ENCODE results near the gene ACSL4.
"Not testable (repeated sequence)": the region's sequence is repeated elsewhere in the genome, so short reads cannot be mapped to it uniquely, and the experiment has no call there.

Gene ACSL4

DNA sequence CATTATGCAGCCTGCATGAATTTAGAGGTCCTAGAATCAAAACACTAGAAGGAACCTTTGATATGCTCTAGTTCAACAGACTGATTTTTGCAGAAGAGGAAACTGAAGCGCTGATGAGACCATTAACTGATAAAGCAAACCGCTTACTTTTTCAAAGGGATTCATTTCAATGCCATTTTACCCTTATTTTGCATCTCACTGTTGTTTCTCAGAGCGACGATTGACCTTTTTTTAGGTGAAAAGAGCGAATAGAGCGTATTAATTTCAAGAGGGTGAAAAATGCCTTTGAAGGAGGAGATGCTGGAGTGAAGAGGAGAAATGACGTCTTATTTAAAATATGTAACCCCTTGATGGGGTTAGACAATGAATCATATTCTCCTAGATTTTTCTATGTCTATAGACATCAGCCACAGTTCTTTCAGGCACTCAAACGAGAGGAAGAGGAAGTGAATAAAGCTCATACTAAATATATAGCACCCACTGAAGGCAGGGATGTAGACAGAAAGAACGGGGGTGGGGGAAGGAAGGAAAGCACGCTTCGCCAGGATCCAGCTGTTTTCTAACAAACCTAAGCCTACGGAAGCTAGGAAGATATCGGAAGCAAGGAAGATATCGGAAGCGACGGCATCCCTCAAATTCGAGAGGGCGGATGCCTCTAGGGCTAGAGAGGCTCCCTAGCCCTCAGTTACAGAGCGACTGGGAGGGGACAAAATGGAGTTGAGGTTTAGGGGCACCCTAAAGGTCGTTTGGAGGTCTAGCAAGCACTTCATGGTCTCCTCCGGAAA, 848 bp downstream of the ACSL4 start:
- in situ Hi-C loops (cut with MboI; ENCODE audit: low sequenced_read_pairs): no loop called here

DNA sequence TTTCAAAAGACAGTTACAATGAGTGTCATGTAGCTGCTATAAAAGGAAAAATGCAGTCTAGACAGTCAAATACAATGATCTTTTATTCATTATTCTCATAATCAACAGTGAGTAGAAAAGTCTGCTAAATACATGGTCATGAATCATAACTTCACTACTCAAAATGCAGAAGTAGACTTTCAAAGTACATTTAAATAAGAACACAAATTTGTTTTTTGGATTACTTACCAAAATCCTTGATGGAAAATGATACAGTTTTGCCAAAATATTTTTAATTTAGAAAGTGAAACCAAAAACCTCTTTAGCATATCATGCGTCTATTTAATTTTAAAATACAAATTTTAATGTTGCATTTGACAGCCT, 4.9 kb downstream of the ACSL4 start:
- in situ Hi-C loops (cut with MboI; ENCODE audit: low sequenced_read_pairs): no loop called here

DNA sequence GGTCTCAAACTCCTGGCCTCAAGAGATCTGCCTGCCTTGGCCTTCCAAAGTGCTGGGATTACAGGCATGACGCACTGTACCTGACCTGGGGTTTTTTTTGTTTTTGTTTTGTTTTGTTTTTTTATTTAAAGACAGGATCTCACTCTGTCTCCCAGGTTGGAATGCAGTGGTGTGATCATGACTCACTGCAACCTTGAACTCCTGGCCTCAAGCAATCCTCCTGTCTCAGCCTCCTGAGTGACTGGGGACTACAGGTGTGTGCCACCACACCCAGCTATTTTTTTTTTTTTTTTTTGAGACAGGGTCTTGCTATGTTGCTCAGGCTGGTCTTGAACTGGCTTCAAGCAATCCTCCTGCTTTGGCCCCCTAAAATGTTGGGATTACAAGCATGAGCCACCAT, 8.1 kb downstream of the ACSL4 start:
- in situ Hi-C loops (cut with MboI; ENCODE audit: low sequenced_read_pairs): not testable (repeated sequence)

DNA sequence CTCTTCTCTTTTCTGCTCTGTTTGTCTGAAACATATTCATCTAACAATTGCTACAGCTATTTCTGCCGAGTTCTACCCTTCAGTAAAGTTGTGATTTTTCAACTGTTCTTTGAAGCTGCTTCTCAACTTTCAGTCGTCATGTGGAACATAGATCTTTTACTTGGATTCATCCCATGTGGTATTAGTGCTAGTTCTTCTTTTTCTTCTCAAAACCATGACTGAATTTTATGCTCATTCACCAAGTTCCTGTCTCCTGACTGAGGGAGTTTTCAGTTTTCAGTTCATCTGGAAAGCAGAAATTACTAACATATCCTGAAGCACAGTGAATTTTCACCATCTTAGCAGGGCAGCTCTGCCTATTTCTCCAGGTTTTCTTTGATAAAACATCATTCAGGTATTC, 12.1 kb downstream of the ACSL4 start:
- in situ Hi-C loops (cut with MboI; ENCODE audit: low sequenced_read_pairs): no loop called here

DNA sequence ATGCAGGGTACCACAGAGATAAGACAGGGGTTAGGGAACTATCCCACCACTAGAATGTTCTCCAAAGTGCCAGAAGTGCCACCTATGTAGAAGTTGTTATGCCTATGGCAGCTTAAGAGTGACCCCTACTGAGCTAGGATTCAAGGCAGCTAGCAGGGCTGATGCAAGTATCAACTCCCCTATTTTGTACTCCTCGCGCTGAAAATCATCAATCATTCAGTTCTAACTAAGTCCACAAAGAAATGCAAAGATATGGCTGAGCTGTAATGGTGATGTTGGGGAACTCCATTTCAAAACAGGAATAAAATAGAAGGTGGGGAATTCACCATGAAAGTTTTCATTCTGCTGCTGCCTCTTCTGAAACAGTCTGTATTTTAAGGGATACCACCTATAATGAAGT, 13.8 kb downstream of the ACSL4 start:
- in situ Hi-C loops (cut with MboI; ENCODE audit: low sequenced_read_pairs): no loop called here

DNA sequence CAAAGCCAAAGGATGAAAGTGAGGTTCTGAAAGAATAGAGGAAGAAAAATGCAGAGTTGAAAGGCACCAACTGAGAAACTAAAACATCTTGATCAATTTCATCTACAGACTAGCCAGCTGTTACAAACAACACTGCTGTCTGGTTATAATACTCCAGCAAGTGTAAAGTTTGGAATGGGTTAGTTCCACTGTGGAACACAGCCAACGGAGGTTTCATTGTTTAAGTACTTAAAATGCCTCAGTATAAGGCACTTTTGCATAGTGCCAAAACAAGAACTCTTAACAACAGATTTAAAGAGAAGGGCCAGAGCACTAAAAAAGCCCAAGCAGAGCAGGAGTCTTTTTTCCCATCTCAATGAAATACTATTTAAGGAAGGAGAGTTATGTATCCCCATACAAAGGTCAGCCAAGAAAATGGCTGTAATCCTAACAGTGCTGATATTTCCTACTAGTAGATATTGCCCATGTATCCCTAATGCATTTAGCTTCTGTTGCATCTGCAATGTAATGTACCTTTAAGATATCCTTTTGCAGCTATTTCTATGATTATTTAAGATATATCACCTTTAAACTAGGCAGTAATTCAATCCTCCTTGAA, 16.5 kb downstream of the ACSL4 start:
- in situ Hi-C loops (cut with MboI; ENCODE audit: low sequenced_read_pairs): no loop called here

DNA sequence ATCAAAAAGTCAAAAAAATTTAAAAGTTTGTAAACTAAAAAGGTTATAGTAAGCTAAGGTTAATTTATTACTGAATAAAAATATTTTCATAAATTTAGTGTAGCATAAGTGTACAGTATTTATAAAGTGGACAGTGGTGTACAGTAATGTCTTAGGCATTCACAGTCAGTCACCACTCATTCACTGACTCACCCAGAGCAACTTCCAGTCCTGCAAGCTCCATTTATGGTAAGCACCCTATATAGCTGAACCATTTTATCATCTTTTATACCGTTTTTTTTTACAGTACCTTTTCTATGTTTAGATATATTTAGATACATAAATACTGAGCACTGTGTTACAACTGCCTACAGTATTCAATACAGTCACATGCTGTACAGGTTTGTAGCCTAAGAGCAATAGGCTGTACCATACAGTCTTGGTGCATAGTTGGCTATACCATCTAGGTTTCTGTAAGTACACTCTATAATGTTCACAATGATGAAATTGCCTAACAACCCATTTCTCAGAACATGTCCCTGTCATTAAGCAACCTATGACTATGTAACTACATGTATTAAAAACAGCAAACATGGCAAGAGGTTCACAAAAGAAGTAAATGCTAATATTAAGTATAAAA, 18.6 kb downstream of the ACSL4 start:
- in situ Hi-C loops (cut with MboI; ENCODE audit: low sequenced_read_pairs): no loop called here

DNA sequence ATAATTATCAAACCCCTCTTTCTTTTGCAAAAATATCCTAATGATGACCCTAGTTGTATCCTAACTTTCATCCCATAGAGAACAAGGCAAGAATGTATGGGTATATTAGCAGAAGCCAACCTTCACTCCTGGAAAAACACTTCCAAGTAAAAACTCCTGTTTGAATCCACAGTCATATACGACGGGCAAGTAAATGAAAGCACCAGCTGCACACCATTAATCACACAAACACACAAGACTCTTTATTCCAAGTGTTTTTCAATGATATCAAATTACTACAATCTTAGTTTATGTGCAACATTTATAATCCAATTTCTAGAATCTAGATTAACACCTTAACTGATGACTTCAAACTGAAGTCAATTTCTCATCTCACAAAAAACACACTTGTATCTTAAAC, 22.9 kb downstream of the ACSL4 start:
- in situ Hi-C loops (cut with MboI; ENCODE audit: low sequenced_read_pairs): no loop called here

DNA sequence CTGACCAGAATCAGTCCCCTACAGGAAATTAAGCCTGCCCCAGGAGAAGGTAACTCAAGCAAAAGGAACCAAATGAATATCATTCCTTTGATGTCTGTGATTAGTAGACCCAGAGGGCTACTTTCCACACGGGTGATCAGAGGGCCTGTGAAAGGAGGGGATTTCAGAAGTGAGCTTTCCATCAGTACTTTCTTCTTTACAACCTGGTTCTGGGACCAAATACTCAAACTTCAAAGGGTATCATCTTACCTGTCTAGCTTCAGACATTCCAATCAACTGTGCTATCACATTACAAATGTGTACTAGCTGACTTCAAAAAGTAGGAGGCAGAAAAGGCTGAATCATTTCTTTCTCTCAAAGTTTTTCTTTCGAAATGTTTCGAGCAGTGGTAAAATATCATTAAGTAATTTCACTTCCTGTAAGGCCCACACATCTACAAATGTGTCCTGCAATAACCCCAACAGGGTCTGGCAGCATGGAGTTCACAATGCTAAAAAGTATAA, 23.9 kb downstream of the ACSL4 start:
- in situ Hi-C loops (cut with MboI; ENCODE audit: low sequenced_read_pairs): no loop called here

DNA sequence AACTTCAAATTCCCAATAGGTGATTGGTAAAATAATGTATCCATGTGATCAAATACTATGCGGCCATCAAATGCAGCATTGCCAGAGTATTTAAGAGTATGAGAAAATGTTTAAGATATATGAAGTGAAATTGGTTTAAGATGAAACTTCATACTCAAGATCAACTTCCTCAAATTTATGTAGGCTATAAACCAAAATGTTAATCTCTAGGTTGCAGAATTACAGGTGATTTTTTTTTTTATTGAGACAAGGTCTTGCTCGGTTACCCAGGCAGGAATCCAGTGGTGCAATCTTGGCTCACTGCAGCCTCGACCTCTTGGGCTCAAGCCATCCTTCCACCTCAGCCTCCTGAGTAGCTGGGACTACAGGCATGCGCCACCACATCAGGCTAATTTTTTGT, 25.3 kb downstream of the ACSL4 start:
- in situ Hi-C loops (cut with MboI; ENCODE audit: low sequenced_read_pairs): no loop called here

DNA sequence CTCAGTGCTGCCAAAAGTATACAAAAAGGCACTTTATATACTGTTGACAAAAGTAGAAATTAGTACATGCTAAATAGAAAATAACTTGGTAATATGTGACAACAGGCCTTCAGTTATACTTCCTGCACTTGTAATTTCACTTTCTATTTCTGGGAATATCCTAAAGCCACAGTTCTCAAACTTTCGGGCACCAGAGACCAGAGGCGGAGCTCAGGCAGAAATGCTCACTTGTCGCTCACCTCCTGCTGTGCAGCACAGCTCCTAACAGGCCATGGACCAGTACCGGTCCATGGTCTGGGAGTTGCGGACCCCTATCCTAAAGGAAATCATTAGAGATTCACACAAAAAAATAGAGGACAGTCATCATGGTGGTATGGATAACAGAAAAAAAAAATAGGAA, 25.7 kb downstream of the ACSL4 start:
- in situ Hi-C loops (cut with MboI; ENCODE audit: low sequenced_read_pairs): no loop called here

DNA sequence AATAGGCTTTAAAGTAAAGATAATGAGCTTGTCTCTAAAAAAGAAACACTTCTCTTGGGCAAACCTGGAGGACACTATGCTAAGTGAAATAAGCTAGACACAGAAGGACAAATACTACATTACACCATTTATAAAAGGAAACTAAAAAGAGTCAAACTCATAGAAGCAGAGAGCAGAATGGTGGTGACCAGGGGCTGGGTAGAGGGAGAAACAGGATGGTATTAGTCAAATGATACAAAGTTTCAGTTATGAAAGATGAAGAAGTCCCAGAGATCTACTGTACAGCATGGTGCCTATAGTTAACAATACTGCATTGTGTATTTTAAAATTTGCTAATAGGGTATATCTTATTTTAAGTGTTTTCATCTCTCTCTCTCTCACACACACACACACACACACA, 28.5 kb downstream of the ACSL4 start:
- in situ Hi-C loops (cut with MboI; ENCODE audit: low sequenced_read_pairs): no loop called here

DNA sequence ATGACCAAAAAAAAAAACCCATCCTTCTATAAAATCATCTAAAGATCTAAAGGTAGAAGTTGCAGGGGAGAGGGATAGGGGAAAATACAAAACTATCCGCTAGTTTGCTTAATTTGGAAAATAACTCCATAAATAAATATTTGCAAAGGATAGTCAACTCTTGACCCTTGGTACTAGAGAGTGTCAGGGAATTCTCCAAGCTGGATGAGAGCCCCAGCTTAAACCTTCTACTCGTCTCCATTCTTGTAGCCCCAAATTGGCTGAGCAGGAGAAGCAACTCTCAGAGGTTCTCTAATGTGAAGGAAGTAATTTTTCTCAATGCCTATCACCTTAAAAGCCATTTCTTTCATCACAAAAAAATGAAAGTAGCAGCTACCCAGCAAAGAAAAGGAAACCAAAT, 35.2 kb downstream of the ACSL4 start:
- in situ Hi-C loops (cut with MboI; ENCODE audit: low sequenced_read_pairs): no loop called here

DNA sequence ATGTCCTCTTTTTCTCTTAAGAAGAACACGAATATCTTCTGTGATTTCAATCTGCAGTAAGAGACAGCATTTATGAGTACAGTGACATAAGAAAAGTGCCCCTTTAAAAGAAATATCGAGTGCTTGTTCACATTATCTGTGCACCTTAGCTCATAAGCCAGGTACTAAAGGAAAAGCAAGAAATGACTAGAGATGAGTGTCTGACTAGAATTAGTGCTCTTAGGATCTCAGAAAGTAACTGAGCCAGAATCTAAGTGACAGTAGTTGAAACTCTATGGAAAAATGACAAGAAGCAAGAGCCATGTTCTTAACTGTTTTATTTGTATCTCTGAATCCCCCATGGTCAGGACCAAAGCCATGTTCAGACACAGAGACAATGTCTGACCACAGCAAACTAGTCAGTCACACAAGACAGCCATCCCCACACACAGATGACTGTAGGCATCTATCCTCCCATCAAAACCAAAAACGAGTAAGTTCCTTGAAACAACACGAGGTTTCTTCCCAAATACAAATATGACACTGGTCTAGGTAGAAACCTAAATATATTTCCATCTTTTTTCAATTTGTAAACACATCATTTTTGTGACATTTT, 36.8 kb downstream of the ACSL4 start:
- in situ Hi-C loops (cut with MboI; ENCODE audit: low sequenced_read_pairs): no loop called here

DNA sequence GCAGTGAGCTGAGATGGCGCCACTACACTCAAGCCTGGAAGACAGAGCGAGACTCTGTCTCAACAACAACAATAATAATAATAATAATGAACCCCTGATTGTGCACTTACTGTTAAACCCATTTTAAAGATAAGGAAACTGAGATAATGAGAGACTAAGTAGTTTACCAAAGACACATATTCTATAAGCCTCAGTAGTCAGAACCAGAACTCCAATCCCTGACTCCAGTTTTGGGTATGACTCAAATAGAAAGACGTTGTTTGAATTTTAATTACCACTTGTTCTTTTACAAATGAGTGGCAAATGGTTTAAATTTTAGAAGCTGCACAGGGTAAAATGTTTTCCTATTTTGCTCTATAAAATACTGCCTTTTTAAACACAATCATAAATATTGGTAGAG, 37.4 kb downstream of the ACSL4 start:
- in situ Hi-C loops (cut with MboI; ENCODE audit: low sequenced_read_pairs): no loop called here

DNA sequence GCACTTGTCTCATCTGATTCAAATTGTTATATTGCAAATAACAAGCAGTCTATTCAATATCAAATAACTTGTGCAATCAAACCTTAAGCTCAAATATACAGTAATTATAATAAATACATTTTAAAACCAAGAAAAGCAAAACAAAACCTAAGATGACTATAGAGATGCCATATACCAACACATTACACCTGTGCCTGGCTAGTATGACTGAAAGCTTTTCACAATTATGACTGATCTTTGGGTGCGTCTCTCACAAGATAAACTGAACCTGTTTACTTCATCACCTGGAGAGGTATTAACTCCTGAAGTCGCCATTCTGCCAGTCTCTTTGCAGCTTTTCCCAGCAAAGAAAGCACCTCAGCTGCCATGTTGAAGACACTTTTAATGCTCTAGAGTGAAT, 41.3 kb downstream of the ACSL4 start:
- in situ Hi-C loops (cut with MboI; ENCODE audit: low sequenced_read_pairs): no loop called here

DNA sequence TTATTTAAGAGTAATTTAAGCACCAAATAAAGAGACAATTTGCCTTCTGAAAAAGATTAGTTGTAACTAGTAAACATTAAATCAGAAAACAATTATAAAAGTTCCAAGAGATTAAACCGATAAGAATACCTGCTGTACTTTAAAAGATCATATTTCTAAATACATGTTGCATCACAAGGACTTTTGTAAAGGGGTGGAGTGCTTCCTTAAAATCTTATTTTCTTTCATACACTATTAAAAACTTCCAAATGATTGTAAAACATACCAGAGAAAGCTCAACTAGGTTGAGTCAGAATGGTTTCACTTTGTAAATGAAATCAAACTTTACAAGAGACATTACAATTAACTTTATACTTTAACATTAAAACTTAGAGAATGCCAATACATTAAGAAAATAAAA, 41.8 kb downstream of the ACSL4 start:
- in situ Hi-C loops (cut with MboI; ENCODE audit: low sequenced_read_pairs): no loop called here

DNA sequence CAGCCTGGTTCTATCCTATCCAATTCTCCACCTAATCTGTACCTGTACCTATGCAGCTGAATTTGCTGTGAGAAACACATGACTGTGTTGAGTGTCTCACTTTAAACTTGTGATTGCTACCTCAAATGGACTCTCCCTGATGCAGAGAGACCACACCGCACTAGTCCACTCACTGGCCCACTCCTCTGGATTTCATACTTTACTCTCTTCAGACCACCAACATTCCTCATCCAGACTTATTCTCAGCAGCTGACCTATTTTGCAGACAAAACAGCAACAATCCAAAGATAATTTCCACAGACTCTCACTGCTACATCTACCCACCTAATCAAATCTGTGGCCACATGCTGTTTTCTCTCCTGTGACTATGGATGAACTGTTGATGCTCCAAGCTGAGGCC, 45.2 kb downstream of the ACSL4 start:
- in situ Hi-C loops (cut with MboI; ENCODE audit: low sequenced_read_pairs): no loop called here

DNA sequence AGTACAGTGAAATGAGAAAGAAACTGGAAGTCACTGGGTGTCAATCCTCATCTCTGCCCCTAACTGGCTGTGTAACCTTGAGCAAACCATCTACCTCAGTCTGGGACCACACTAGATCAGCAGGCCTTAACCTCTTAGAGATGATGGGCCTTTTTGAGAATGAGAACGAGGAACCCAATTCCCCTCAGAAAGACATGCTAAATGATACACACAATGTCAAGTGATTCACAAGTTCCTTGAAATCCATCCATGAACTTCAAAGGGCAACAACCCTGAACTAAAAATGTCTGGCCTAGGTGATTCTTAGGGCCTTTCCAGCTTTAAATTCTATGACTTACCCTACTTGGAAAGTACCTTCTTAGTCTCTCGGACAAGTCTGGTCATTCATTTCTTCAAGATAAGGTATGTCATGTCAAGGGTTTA, 47.4 kb downstream of the ACSL4 start:
- in situ Hi-C loops (cut with MboI; ENCODE audit: low sequenced_read_pairs): no loop called here

DNA sequence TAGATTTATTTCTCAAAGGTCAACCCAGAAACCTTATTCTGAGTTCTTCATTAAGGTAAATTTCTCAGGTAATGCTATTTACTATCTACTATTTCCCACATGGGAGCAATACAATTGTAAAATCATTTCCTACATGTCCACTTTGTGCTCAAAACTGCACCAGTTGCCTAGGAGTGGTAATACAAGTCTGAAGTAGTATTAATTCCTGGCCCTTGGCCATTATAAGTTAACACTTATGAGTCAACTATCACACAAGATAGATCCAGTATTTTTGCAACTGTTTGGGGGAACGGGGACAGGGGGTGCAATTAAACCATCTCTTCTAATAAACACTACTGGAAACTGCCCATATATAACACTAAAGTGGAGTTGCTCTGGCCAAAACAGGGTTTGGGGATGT, 48.9 kb downstream of the ACSL4 start:
- in situ Hi-C loops (cut with MboI; ENCODE audit: low sequenced_read_pairs): no loop called here

DNA sequence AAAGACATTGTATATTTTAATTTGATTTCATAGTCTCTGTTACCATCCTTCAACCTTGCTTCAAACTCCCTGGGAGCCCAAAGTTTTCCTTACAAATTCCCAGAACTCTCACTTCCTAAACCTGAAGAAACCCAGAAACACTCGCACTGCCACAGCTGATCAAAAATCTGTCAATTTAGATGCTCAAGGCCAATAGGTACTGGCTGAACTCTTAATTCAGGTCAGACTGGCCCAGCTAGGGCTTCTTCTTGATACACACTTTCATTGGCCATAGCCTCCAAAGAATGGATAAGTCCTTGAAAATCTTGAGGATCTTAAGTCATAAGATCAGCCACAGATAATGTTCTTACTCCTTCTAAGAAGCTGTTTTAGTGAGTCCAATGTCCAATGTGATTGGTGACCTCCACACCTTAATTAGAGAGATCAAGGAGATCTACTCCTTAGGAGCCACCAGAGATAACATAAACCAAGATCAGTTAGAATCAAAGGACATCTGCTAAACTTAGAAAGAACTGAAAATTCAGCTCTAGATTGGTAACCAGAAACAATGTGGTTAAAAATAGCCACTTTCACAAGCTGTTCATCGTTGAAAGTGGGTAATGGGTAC, 51.5 kb downstream of the ACSL4 start:
- in situ Hi-C loops (cut with MboI; ENCODE audit: low sequenced_read_pairs): no loop called here

DNA sequence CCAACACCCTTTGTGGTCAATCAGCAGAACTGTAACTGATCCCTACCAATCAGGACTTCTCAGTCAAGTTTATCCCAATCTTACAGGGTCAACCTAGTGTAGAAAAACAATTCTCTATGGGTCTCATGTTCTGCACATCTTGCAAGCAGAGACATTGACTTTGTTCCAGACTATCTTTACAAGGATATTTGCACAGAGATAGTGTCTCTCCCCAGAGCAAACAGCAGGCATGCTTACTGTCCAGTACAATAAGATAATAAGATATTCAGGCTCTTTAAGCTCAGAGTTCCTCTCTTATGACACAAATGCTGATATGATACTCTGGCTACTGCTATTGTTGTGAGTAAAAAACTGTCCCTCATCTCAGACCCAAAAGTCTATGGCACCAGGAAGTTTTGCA, 53.2 kb downstream of the ACSL4 start:
- in situ Hi-C loops (cut with MboI; ENCODE audit: low sequenced_read_pairs): no loop called here

Data from hTERT RPE-1 (cell line).